Retinal pigment epithelial cell (primary cell): ENCODE data around the gene LYSMD1.
"Not testable (repeated sequence)": the region's sequence is repeated elsewhere in the genome, so short reads cannot be mapped to it uniquely, and the experiment has no call there.

ENCODE experiments used
- DNase-seq: peaks from one replicate; pipeline ENCODE4 v3.0.0-alpha.2; 2010; ENCODE audit warnings: low read depth
- H3K4me3 ChIP-seq: 2 replicates; pipeline ENCODE4 v1.5.1; 2011; ENCODE audit warnings: mild to moderate bottlenecking, low read length, control low read depth, moderate library complexity
- CTCF ChIP-seq: conservative IDR thresholded peaks from 2 replicates; pipeline ENCODE4 v1.5.1; 2011; ENCODE audit warnings: low read depth, low read length, control low read depth, inconsistent platforms

LYSMD1 gene

GRCh38 chr1:151189637-151190445, 24.1 kb upstream of the LYSMD1 start, which contains the start of gene VPS72:
TSS of gene VPS72 (minus strand) at chr1:151190197. CDS start at chr1:151190121, 76 bp downstream.
- TF ChIP-seq CTCF, result no peak
- peak within 1 kb of the TSS; percentile 91 for H3K4me3 ChIP-seq

GRCh38 chr1:151188667-151189066, 23.0 kb upstream of the LYSMD1 start:
- H3K4me3 ChIP-seq, result peak overlapping the region; percentile 91
- DNase-seq, result not testable (repeated sequence)

More at GRCh38 chr1:151189637-151190445, 24.1 kb upstream of the LYSMD1 start, which contains the start of gene VPS72:
- peak; percentile 72 for DNase-seq

GRCh38 chr1:151187205-151187604, 21.5 kb upstream of the LYSMD1 start:
- H3K4me3 ChIP-seq, result no peak overlapping the region
- no peak for TF ChIP-seq CTCF
- DNase-seq, result peak; percentile 92

GRCh38 chr1:151184211-151184610, 18.5 kb upstream of the LYSMD1 start:
- no peak for TF ChIP-seq CTCF
- DNase-seq, result no peak
- H3K4me3 ChIP-seq, result no peak overlapping the region

- DNase-seq, result no peak
- no peak for TF ChIP-seq CTCF
- H3K4me3 ChIP-seq, result no peak overlapping the region
These were observed 10.9 kb upstream of the LYSMD1 start for GRCh38 chr1:151176514-151177045.

GRCh38 chr1:151175863-151176262, 10.2 kb upstream of the LYSMD1 start, which contains the start of gene TMOD4:
TSS of gene TMOD4 (minus strand) at chr1:151175981. CDS start at chr1:151174875, 1,106 bp downstream.
- TF ChIP-seq CTCF, result peak; percentile 70
- no peak within 1 kb of the TSS for H3K4me3 ChIP-seq

GRCh38 chr1:151175041-151175741, 9.5 kb upstream of the LYSMD1 start:
- TF ChIP-seq CTCF, result no peak
- H3K4me3 ChIP-seq, result no peak overlapping the region
- no peak for DNase-seq

More at GRCh38 chr1:151175863-151176262, 10.2 kb upstream of the LYSMD1 start, which contains the start of gene TMOD4:
- DNase-seq, result no peak
